ENCODE results near the gene CCT6B.

- TF ChIP-seq GATA2 (IDR thresholded peaks at IDR 0.05; ENCODE audit: low read depth, low read length), result no peak
- no peak for TF ChIP-seq GATA3 (IDR thresholded peaks at IDR 0.05; ENCODE audit: low read depth, low read length)
Observed at GRCh38 chr17:34989473-34989872, 28.2 kb upstream of the CCT6B start.

Measured in SH-SY5Y (cell line).